GM18870 (cell line): Measurements from ENCODE around the gene DENND1B.

Experiments
- ATAC-seq: cut with Tn5 transposase; IDR thresholded peaks from one replicate; pipeline ENCODE4 v1.9.1; 2021; ENCODE audit warnings: moderate library complexity; ENCODE audit not compliant: unreplicated experiment

Gene DENND1B, protein sequence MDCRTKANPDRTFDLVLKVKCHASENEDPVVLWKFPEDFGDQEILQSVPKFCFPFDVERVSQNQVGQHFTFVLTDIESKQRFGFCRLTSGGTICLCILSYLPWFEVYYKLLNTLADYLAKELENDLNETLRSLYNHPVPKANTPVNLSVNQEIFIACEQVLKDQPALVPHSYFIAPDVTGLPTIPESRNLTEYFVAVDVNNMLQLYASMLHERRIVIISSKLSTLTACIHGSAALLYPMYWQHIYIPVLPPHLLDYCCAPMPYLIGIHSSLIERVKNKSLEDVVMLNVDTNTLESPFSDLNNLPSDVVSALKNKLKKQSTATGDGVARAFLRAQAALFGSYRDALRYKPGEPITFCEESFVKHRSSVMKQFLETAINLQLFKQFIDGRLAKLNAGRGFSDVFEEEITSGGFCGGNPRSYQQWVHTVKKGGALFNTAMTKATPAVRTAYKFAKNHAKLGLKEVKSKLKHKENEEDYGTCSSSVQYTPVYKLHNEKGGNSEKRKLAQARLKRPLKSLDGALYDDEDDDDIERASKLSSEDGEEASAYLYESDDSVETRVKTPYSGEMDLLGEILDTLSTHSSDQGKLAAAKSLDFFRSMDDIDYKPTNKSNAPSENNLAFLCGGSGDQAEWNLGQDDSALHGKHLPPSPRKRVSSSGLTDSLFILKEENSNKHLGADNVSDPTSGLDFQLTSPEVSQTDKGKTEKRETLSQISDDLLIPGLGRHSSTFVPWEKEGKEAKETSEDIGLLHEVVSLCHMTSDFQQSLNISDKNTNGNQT

DNA sequence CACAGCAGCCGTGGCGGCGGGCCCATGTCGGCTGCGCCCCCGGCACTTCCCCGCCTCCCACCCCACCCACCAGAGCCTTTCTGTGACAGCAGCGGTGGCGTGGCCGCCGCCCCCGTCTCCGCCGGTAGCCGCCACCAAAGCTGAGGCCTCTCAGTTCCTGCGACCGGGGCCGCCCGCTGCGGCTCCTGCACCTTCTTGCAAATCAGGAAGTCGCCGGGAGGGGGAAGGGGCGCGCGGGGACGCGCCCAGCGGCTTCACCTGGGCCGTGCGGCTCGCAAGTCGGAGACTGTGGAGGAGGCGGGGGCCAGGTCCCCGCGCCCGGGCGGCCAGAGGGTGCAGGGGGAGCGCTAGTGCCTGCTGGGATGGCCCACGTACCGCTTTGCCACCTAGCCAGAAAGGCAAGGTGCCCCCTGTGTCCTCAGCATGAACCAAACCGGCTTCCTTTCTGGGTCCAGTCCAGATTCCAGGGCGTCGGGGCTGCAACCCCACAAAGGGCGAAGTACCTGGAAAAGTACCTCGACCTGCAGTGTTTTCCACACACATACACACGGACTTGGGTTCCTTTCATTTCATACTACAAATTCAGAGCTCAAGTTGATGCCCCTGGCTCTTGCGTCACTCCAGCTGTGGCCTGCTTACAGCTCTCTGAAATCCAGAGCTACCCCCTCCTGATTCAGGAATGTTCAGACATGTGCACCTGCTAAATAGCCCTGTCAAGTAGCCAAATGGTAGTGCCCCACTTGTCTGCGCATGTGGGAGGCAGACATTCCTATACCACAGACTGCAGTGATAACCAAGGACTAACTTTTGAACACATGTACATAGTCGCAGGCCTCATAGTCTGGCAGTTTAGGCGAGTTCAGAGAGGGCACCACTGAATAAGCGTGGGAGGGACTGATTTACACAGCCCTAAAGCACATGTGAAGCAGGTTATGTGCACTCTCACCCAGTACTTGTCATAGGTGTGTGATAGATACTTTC is at the start of gene DENND1B:
Gene DENND1B, minus strand, starts transcription at position 199 of the 981 bp plus-strand sequence. CDS start 325 bp downstream, outside the sequence.
- peak; percentile 32 for ATAC-seq

DNA sequence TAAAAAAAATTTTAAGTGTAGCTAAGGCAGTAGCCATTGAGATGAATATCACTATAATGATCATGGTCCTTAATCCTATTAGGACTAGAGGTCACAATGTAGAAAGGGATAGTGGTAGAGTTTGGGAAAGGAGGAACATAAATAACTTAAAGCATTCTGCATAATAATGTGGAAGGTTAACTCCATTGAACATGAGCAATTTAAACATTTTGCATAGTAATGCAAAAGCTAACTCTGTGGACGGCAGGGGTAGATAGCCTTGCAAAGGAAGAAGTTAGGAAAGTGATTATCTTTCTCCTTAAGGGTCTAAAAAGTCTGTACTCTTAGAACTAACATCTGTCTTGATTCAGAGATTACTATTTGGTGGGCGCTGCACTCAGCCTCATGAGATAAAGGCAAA is 39.0 kb upstream of the DENND1B start:
- ATAC-seq: no peak

DNA sequence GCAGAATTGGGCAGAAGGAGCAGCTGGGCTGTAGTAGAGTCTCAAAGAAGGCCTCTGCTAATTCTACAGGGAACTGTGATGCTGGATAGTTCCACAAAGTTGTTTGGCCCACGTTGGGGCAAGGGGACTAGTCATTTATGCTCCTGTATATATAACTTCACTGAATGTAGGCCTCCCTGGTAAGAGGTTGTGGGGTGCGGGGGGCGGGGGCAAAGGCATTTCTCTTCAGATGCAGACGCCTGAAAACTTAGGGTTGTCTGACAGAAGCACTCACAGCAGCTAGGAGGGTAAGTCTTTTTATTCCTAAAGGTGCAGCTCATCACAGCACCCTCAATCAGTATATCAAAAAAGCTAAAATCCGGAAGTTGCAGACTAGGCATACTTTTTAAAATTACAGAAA is 38.5 kb upstream of the DENND1B start:
- no peak for ATAC-seq

DNA sequence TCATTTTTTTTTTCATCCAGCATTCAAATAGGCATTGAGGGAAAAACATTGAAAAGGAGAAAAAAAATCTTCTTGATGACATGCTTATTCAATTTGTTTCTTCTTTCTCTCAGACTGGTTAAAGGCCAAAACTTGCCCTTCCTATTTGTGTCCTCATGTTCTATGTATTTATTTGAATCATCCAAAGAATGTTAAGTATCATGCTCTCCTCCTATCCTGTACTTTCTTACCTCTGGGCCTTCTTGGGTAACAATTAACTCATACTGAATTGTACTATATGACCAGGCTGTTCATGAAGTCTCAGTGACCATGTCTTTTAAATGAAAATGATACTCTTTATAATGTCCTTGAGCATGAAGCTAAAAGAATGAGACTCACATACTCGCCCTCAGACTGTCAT is 36.5 kb upstream of the DENND1B start:
- no peak for ATAC-seq

DNA sequence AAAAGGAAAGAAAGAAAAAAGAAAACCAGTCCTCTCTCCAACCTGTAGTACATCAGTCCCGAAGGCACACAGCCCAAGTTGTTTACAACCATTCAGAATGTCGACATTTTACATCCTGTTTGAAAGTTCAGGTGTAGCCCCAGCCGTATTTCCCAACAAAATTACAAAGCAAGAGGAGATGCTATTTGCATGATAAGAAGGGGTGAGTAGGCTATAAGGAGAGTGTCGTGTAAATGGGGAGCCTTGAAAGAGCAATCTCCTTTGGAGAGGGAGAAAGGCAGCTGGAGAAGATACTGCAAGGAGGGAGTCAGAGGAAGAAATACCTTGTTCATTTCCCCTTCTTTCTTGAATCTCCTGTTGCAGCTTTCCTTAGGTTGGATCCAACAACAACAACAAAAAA is 35.5 kb upstream of the DENND1B start:
- ATAC-seq: no peak

DNA sequence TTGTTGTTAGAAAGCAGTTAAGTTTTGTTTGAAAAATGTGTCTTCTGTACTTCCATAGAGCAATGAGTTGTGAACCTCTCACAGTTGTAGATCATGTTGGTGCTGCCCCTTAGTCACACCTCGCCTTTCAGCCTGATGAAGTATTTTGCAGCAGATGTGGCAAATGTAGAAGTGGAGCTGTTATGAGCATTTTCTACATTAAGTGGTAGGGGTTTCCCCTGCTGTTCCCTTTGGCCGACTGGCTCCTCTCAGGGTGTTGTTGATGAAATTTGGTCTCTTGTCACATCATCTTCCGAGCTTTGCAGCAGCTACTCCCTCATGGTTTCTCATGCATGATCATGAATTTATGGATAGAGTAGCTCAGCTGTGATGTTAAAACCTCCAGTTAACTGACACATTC is 33.6 kb upstream of the DENND1B start:
- ATAC-seq: no peak

DNA sequence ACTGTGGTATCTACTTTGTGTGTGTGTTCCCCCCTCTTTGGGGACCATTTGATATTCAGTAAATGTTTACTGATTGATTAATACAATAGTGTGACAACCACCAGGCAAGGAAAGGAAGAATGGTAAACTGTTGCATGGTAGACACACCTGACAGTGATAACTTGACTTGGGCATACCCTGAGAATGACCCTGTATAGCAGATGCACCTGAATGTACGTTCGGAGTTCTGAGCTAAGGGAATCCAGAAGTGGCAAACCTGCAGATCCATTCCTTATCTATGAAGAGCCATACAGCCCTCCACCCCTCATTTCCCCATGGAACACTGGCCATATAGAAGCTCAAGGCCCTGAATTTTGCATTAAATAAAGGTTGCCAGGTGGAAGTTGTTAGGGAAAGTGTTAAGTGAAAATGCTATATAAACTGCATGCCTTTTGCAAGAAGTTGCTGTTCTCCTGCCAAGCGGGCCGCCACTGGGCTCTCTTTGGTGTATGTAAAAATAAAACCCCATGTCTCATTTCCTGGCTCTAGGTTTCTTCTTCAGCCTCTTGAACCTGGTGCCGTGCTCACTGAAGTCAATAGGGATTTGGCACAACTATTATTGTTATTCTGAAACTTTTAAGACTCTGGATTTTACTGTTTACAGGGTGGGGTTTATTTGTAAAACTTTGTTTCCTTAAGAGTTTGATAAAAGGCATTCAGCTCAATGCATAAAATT is 32.6 kb upstream of the DENND1B start:
- ATAC-seq: no peak

DNA sequence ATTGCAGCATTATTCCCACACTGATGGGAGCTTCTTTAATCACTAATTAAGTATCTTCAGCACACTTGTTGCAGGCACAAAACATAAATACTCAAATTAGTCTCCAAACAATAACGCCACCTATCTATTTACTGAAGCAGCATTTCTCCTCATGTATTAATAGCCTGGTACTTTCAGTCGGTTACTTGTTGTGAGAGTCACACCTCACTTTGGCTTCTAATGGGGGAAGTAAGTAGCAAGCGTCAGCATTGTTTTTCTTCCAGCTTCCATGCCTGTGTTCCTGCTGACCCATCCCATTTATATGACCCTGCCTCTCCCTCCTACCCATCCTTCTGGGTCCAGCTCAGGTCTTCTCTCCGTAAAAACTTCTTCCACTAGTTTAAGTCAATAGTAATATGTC is 31.9 kb upstream of the DENND1B start:
- no peak for ATAC-seq

DNA sequence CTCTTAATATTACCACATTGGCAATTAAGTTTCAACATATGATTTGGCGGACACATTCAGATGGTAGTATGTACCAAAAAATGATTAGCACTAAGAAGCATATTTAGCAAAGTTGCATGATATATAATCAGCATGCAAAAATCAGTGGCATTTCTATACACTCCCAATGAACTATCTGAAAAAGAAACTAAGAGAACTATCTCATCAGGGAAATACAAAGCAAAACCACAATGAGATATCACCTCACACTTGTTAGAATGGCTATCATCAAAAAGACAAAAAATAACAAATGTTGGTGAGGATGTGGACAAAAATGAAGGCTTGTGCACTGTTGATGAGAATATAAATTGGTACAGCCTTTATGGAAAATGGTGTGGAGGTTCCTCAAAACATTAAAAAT is 31.4 kb upstream of the DENND1B start:
- no peak for ATAC-seq

DNA sequence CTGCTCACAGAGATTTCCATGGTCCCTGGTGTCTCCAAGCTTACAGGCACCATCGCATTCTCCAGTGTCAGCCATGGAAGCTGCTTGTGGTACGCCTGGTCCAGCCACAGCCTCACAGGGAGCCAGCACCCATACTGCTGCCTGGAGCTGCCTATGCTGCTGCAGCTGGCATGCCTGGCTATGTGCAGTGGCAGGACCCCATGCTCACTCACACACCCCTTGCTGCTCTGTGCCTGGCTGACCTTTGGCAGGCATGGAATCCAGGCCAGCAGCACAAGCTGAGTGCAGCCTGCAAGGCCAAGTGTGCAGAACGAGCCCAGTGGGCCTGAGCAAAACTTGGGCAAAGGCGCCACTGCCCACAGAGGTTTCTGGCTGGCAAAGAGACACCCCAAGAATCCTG is 26.4 kb upstream of the DENND1B start:
- no peak for ATAC-seq

DNA sequence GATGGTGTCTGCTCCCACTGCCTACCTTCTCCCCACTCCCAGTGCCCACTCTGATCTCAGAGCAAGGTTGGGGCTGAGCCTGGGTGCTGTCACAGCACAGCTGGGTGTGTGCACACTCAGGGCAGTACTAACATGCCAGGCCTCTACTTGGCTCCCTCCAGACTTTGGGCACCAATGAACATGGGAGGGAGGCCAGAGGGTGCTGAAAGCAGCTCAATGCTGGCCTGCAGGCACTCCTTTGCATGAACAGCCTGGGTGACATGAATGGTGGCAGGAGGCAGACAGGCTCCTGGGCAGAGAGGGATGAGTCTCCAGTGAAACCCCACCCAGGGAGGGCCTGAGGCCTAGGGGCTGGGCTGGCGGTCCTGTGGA is 25.8 kb upstream of the DENND1B start:
- ATAC-seq: no peak

DNA sequence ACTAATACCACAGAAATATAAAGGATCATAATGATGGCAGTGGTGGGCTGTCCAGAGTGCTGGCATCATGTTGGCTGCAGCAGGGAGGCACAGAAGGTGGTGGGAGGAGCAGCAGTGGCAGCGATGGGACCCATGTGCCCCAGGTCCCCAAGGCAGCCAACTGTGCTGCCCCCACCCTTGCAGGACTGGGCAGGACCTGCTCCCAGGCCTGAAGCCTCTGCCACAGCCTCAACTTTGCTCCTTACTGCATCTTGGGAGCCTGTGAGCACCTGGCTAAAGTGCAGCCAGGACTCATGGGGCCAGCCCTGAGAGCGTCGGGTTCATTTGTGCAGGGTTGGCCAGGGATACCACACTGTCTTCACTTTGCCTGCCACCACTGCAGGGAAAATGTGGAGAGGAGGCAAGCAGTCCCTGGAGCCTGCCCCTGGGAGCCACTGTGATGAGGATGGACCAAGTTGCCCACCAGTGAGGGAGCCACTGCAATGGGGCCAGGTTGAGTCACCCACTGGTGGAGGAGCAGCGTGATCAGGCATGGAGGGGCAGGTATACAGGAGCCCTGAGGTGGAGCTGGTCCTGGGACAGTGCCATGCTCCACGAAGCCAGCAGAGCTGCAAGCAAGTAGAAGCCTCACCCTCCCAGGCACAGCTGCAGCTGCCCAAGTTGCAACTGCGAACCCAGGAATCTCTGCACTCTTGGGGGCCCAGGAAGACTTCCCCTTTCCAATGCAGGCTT is 25.3 kb upstream of the DENND1B start:
- no peak for ATAC-seq

DNA sequence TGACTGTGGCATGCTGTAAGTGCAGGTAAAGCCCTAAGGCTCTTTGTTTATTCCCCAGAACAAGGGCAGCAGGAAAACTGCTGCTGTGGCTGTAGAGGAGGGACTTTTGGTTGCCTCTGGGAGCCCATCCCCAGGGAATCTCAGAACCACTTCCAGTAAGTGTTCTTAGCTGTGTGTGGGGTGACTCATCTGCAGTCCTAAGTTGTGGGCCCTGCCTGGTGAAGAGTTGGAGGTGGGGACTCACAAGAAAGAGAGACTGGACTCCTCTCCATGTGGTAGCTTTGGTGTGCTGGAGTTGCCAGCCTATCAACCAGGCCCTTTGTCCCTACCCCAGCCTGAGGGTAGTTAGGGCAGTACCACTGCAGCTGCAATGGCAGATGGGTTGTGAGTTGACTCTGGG is 24.0 kb upstream of the DENND1B start:
- no peak for ATAC-seq

DNA sequence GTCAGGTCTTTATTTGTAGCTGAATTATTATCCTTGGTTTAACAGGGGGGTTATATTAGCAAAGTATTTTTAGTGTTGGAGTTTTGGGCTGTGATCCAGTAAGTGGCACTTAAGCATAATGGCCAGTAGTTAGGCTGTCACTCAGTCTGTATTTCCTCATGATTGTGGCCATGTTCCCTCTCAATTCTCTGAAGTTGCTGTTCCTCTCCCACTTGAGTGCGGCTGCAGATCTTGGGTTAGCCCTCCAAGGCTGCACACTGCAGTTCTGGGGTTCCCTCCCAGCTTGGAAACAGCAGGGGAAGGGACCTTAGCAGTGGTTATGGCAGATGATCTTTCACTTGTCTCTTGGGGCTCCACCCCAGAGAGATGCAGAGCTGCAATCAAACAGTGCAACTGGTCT is 23.2 kb upstream of the DENND1B start:
- no peak for ATAC-seq

DNA sequence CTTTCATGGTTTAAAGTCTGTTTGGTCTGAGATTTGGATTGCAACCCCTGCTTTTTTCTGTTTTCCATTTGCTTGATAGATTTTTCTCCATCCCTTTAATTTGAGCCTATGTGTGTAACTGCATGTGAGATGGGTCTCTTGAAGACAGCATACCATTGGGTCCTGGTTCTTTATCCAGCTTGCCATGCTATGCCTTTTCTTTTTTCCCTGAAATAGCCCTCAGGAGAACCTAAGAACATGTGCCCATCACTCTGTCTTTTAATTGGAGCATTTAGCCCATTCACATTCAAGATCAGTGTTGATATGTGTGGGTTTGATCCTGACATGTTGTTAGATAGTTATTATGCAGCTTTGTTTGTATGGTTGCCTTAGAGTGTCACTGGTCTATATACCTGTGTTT is 21.7 kb upstream of the DENND1B start:
- no peak for ATAC-seq

DNA sequence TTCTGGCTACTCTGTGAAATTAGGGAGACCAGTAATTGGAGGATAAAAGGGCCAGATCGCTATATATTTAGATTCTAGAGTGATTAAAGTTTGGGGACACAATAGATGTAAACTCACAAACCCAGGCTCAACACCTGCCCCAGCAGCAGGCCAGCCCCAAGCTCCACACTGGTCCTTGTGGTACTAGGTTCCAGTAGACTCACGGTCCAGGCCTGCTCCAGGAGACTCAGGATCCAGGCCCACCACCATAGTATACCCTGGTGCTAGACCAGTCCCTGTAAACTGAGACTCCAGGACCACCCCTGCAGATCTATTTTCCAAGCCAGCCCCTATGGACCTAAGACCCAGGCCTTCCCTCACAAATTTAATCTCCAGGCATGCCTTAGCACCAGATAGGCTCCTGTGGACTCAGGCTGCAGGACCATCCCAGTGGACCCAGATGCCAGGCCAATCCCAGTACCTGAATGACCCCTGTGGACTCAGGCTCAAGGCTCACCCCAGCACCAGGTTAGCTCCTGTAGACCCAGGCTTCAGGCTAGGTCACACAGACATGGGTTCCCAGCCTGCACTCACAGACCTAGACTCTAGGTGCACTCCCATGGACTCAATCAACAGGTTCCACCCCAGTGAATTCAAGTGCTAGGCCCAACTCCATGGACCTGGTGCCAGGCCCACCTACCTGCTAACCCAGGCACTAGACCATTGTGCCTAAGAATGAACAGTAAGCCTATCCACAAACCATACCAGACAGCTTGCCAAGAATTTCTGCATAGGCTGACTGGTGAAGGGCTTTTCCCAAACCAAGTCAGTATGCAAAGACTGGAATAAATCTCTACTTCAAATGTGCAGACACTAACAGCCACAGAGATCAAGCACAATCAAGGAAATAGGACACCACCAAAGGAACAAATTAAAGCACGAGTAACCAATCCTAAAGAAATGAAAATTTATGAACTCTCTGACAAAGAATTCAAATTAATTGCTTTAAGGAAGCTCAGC is 13.8 kb upstream of the DENND1B start:
- ATAC-seq: no peak

DNA sequence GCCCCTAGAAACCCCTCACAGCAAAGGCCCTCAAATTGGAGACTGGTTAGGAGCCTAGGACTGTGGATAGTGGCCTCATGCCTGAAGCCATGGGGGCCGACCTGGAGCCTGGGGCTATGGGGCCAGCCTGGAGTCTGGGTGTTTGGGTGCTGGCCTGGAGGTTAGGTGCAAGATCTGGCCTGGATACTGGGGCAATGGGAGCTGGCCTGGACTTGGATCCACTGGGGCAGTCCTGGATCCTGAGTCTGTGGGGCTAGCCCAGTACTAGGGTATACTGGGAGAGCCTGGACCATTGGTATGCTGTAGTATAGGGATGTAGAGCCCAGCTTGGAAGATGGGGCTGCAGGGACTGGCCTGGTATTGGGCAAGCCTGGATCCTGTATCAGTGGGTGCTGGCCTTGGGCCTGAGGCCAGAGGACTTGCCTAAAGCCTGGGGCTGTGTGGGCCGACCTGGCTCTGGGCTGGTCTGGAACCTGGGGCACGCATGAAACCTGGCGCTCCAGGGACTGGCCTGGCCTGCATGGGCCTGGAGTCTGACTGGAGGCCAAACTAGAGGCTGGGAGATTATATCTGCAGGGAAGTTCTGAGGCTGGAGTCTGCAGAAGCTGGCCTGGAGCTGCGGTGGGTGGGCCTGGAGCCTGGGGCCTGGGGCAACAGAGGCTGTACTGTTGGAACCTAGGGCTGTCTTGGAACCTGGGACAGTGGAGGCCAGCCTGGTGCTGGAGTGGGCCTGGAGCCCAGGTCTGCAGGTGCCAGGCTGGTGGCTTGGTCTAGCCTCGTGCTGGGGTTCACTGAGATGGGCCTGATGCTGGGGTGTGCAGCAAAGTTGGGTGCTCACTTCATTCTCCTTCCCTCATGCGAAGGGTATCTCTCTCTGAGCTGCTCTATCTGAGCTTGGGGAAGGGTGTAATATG is 12.6 kb upstream of the DENND1B start:
- ATAC-seq: no peak

DNA sequence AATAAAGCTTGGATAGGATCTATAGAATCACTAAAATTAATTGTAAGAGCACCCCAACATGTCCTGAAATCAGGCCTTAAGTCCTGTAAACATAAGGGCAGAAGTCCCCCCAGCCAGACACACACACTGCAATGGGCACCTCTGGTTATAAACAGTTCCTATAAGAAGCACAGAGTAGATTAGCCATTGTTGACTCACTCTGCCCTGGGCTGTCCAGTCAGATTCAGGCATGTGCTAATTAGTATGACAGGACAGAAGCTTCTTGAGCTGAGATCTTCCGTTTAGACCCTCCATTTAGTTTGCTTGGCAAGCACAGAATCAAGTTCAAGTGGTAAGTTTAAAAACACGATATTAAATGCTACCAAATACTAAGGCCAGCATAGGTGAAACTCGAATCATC is 11.8 kb upstream of the DENND1B start:
- ATAC-seq: no peak
